HG03469 (cell line): ENCODE results near the gene BAIAP2.

Experiments
- ATAC-seq: cut with Tn5 transposase; IDR thresholded peaks from one replicate; pipeline ENCODE4 v1.9.1; 2021; ENCODE audit warnings: mild to moderate bottlenecking, moderate library complexity, moderate number of reproducible peaks; ENCODE audit not compliant: unreplicated experiment

The BAIAP2 gene

DNA sequence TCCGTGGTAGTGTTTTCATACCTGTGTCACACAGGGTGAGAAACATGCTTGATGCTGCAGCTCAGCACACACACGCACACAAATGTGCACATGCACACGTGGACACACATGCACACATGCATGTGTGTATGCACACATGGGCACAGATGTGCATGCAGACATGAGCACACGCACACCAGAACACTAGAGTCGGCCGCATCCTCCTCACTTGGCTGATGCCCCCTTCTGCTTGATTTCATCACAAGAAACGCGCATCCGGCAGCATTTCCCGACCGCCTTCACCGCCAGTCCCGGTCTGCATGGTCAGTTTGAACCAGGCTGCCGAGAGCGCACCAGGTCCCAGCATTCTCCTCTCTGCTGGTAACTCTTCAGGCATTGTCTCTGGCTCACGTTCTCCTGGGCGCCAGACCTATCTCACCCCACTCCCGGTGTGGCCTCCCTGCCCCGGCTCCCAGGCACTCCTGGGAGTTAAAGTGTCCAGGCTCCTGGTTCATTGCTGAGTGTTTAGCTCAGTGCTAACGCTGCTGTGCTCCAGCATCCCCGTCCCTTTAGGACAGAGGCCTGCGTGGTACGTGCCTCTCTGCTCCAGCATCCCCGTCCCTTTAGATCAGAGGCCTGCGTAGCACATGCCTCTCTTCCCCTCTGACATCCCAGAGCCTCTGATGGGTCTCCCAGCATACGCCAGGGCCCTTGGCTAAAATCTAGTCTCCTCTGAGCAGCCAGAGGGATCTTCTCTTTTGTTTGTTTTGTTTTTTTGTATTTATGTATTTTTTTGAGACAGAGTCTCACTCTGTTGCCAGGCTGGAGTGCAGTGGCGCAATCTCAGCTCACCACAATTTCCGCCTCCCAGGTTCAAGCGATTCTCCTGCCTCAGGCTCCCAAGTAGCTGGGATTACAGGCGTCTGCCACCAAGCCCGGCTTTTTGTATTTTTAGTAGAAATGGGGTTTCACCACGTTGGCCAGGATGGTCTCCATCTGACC is 16.0 kb downstream of the BAIAP2 start:
- ATAC-seq: no peak

DNA sequence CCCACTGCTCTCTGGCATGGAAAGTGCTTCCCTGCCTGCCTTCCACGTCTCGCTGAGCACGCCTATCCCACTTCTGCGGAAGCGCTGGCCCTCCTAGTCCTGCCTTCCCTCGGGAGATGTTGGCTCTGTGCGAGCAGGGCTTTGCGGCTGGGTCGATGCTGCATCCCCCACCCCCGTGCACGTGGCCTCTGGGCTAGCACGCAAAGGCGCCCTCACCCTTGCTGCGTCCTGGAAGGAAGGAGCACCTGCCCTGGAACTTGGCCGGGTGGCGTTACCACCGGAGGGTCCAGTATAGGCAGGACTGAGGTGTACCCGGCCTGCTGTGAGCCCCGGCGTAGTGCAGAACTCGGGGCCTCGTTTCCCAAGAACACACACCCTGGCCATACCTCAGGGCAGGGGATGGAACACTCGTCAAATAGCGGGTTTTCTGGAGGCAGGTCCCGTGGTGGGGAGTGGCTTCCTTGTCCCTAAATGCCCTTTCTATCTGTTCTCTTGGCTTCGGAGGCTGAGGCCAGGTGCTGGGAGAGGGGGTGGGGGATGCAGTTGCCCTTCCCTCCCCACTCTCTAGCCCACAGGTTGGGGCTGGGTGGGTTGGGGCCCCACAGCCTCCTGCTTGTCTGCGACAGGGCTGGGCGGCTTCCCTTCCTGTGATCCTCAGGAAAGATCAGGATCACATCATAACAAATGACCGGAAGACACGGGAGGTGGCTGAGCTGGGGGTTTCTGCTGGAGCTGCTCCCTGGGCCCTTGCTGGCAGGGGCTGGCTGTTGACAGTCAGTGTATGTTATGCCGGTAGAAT is 17.4 kb downstream of the BAIAP2 start:
- ATAC-seq: no peak

DNA sequence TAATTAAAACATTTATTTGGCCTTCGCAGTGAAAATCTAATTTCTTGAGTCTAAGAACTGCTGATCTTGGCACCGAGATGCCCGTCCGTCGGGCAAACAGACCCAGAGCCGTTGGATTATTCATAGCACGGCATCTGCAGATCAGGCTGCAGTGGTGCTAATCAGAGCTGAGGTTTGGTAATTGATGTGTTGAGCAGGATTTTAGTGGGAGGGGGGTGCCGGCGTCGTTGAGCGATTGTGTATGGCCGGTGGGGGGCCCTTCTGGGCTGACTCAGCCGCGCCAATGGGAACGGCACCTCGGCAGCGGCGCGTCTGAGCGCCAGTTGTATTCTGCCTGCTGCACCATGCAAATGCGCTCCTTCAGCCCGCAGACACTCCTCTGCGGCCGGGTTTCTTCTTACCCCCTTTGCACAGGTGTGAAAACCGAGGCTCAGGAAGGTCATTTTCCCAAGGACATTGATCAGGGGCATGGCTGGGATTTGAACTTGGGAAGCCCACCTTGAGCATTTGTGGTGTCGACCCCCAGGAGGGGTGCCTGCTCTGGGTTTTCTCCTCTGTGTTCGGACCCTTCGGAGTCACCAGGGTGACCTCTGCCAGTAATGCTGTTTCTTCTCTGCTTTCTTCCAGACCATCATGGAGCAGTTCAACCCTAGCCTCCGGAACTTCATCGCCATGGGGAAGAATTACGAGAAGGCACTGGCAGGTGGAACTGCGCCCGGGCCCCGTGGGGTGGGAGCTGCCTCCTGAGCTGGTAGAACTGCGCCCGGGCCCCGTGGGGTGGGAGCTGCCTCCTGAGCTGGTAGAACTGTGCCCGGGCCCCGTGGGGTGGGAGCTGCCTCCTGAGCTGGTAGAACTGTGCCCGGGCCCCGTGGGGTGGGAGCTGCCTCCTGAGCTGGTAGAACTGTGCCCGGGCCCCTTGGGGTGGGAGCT is 18.4 kb downstream of the BAIAP2 start:
- ATAC-seq: no peak

DNA sequence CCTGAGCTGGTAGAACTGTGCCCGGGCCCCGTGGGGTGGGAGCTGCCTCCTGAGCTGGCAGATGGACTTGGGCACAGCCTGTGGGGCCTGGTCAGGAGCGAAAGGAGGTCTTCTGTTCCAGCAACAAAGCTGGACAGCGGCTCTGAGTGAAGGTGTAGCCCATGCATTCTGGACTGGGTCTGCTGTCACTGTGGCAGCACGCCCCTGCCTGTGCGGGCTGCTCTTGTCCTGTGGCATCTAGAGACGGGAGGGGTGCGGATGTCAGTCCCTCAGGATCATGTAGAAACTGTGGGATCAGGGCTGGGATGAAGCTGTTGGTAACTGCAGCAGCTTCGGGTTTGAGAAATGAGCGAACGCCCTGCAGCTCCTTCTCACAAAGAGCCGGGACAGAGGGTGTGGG is 19.4 kb downstream of the BAIAP2 start:
- ATAC-seq: no peak

DNA sequence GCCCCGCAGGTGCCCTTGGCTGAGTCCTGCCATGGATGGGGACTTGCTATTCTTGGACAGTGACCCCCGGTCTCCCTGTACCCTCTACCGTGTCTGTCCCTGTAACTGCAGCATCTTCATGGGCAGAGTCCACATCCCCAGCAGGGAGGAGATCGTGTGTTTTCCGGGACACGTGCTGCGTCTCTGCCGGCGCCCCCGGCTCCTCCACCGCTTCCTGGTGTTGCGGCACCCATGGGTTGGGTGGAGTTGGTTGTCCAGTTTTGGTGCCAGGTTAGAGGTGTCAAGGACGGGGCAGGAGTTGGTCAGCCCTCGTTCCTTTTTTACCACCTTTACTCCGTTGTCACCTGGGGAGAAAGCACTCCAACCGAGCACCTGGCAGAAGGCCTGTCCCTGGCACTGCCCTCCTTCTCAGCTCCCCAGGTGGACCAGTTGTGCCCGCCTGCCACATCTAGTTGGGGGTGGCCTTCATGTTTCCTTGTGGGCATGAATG is 20.0 kb downstream of the BAIAP2 start:
- no peak for ATAC-seq

DNA sequence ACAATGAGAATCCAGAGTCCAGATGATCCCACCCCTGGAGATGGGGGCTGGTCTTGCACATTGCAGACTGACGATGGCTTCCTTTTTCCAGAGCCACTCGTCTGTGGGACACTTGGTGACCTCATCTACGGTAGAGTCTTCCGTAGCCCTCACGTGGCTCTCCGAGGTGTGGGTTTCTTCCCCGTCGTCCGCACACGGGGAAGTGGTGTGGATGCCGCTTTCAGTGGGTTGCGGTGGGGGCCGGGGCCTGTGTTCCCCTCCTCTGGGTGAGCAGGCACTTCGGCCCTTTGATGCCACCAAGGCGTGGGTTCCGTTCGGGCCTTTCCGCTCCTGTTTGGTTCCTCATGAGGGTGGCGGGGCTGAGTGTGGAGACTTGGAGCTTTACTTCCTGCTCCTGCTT is 21.4 kb downstream of the BAIAP2 start:
- no peak for ATAC-seq

DNA sequence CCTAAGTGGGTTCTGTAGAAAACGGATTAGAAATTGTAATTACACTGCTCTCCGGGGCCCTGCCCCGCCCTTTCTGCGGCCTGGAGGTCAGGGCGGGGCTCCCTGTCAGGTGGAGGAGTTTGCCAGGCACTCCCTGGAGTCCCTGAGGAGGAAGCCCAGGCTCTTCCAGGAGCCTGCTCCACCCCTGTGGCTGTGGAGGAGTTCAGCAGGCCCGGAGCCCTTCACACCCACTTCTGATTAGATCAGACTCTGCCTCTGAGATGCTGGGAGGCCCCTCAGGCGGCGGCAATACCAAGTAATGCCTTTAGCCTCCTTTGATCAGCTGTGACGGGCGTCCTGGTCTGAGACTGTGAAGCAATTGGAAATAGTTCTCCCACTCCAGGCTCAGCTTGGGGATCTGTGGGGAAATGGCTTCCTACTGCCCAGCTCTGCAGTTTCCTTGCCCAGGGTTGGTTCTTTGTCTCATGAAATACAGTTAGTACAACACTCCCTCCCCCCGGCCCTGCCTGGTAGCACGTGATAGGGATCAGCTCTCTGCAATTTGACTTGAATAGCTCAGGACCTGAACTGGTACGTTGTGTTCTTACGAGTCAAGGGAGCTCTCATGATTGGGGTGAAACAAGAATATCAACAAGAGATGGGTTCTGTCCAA is 22.3 kb downstream of the BAIAP2 start:
- ATAC-seq: no peak

DNA sequence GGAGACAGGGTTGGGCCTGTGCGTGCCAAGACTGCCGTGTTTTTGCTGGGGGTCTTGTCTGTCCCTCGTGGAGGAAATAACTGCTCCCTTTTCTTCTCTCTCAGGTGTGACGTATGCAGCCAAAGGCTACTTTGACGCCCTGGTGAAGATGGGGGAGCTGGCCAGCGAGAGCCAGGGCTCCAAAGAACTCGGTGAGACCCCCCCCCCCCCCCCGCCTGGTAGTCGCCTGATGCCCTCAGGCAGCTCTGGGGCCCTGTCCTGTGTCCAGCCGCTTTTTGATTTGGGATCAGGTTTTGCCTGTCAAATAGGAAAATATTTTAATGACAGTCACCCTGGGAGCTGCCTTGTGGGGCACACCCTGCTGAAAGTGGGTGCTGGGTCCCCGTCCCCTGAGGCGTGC is 22.8 kb downstream of the BAIAP2 start:
- no peak for ATAC-seq

DNA sequence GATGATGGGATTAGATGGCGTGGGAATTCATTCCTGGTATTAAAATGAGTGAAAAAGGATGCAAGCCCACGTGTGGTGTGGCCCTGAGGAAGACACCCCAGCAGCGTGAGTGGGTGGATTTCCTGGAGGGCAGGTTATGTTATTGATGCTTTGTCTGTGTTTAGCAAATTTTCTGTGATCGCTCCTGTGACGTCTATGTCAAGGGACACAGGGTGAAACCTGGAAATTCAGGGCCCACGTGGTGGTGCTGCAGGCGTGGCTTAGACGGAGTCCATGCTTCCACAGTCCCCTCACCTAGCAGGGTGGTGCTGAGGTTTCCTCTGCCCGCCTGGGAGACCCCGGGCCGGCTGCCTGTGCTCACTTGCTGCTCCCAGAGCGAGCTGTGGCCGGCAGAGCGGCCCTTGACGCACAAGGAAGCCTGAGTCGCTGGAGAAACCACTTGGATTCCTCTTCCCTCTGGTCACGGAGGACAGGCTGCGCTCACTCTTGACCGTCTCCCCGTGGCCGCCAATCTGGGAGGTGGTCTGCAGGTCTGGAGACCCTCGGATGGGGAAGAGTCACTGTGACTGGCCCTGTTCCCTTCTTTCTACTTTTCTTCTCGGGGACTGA is 23.4 kb downstream of the BAIAP2 start:
- ATAC-seq: no peak

DNA sequence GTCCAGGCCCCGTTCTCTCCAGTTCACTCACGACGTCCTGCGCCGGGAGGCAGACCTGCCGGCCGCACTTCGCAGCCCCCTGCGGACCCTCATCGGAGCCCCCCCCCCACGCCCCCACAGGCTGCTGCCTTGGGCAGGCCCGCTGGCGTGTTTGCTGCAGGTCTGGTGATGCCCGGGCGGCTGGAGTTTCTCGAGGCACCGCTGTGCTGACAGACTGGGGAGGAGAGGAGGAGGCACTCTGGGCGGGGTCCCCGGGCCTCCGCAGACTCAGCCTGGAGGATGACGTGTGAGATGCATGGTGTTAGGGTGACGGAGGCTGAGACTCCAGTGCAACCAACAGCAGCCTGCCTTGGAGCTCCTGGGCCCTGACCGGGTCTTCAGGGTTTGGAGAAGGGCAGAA is 24.1 kb downstream of the BAIAP2 start:
- no peak for ATAC-seq

DNA sequence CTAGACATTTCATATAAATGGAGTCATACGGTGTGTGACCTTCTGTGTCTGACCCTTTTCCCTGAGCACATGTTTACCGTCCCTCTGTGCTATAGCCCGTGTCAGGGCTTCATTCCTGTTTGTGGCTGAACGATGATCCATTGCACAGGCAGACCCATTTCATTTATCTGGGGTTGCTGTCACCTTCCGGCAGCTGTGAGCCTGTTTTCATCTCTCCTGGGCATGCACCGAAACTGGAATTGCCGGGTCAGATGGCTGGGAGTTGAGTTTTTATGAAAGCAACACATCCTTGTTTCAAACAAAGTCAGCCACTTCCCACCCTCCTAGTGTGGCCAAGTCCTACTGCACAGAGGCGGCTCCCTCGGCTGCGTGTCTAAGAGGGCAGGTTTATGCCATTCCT is 25.5 kb downstream of the BAIAP2 start:
- ATAC-seq: no peak

DNA sequence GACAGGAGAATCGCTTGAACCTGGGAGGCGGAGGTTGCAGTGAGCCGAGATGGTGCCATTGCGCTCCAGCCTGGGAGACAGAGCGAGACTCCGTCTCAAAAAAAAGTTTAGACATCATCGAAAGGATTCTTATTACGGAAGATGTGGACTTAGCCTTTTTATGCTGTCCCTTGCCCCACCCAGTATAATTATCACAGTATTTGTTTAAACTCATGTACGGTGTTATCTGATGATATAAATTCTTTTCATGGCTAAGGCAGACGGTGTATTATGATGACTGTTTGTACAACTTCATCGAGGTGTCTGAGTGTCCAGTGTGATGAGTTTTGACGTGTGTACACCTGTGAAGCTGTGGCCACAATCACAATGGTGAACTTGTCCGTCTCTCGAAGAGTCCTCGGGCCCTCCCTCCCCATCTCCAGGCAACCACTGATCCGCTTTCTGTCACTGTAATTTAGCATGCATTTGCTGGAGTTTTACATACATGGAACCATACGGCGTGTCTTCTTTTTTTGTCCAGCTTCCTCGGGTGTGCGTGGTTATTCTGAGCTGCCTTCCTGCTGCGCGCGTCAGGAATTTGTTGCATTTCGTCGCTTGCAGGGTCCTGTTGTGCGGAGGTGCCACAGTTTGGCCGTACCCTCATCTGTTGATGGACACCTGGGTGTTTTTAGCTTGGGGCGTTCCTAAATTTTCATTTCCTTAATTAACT is 26.2 kb downstream of the BAIAP2 start:
- no peak for ATAC-seq

DNA sequence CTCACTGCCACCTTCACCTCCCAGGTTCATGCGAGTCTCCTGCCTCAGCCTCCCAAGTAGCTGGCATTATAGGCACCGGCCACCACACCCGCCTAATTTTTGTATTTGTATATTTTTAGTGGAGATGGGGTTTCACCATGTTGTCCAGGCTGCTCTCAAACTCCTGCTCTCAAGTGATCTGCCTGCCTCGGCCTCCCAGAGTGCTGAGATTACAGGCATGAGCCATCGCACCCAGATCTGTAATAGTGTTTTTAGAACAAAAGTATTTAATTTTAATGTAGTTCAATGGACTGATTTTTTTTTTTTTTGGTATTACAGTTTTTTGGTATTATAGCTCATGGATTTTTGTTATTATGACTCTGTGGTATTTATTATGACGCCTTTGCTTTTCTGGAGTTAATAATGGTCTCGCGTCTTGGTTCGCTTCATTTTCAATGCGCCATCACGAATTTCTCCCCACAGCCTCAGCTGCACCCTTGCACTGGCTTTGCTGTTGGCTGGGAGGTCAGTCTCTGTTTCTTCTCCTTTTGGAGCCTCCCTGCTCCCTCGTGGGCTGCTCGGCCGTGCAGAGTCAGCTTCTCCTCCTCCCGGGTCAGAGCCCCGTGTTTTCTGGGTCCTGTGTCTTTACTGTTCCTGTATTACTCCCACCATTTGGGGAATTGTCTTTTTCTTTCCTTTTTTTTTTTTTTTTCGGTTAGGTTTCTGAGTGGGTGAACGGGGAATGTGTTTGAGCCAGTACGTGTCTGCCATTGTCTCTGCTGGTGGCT is 27.2 kb downstream of the BAIAP2 start:
- no peak for ATAC-seq

DNA sequence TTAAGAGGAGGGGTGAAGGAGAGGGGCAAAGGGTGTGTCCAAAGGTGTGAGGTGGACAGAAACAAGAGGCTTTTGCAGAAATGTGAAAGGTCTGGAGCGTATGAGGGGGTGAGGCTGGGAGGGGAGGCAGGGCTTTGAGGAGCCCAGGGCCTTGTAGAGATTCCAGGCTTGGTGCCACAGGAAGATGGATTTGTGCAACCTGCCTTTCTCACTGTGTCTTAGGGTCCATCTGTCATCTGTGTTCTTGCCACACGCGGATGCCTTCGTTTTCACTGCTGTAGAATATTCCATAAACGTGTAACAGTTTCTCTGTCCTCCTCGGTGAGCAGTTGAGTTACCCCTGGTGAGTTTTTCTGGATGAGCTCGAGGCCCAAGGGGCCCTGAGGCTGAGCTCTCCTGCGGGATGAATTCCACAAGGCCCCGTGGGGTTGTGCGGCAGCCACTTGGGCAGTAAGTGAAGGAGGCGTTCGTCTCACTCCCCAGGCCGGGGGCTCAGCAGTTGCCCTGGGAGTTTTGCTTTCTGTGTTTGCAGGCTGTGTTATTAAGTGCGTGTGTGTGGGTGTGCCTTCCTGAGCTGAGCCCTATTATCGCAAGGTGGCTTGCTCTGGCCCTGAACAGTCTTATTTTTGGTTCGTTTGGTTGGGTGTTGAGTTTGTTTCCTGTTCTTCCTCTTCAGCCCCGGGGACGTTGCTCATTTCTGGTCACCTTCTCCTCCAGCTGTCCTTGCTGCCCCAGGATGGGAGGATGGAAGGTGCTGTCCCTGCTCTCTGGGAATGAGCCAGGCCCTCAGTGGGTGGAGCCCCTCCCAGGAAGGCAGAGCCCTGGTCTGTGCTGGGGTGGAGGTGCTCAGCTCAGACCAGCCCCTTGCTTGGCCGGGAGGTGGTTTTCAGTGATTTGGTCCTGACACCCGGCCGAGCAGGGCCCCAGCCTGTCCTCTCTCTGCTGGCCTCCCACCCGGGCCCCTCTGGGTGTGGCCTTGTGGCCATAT is 28.4 kb downstream of the BAIAP2 start:
- ATAC-seq: no peak

DNA sequence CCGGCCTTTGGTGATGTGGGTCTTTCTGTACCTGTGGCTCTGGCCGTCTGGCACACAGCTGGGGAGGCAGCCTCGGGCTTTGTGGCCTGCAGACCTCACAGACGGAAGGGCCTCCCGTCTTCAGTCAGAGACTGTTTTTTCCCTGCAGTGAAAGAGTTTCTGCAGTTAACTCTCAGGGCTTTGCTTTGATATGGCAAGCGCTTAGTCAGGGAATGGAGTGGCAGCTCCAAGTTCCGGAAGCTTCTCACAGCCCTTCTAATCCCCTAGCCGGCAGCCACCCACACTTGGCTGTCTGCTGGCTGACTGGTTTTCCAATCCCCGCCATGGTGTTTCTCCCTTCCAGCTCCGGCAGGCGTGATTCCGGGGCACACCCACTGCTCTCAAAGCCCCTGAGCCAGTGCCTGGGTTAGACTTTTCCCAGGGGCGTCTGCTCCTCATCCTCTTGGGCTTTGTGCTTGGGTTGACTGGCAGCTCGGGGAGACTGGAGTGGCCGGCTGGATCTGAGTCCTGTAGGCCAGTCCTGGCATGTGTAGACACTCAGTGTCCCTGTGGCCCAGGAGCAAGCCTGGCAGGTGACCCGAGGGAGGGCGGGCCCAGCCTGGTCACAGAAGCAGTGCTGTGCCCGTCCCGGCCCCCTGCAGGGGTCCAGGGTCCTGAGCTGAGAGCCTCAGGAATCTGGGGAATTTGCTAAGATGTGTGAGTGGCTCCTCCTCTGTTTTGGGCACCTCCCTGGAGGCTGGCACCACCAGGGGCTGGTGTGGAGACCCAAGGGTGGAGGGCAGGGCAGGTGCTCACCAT is 29.9 kb downstream of the BAIAP2 start:
- ATAC-seq: no peak

DNA sequence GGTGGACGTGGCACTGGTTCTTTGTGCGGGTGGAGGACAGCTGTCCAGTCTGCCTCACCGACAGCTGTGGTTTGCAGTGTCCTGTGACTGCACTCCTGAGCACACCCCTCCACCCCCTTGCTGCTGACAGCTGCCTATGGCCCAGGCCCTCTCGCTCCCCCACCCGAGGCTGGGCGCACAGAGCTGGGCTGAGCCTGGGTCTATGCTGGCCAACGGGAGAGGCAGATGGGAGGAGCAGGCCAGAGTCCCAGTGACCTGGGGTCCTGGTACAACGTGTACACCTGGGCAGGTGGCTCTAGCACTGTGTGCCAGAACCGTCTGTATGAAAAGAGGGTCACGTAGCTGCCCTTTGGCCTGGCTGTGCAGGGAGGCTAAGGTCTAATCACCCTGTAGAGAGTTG is 30.5 kb downstream of the BAIAP2 start:
- no peak for ATAC-seq
